Measurements from ENCODE around the gene PGLYRP4.
"Not testable (repeated sequence)": the region's sequence is repeated elsewhere in the genome, so short reads cannot be mapped to it uniquely, and the experiment has no call there.

Gene PGLYRP4

DNA sequence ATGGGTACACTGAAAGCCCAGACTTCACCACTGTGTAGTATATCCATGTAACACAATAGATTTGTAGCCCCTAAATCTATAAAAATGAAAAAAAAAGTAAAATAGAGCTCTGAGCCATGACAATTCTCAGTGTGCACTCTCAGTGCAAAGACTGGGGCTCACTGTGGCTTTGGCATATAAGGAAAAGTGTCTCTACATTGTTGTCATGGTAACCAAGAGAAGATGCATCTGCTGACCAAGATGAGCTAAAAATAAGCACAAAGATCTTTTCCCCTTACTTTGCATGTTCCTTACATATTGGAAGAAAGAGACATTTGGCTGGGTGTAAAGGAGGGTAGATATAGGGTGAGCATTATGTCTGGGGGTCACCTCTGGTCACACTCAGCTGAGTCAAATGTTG is 12.0 kb downstream of the PGLYRP4 start:
- no peak for DNase-seq

DNA sequence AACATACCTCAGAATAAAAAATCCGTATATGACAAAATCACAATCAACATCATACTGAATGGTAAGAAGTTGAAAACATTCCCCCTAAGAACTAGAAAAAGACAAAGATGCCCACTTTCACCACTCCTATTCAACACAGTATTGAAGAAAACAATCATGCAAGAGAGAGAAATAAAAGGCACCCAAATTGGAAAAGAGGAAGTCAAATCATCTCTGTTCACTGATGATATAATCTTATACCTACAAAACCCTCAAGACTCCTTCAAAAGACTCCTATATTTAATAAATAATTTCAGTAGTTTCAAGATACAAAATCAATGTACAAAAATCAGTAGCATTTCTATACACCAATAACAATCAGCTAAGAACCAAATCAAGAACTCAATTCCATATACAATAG is 14.7 kb downstream of the PGLYRP4 start:
- no peak for DNase-seq

DNA sequence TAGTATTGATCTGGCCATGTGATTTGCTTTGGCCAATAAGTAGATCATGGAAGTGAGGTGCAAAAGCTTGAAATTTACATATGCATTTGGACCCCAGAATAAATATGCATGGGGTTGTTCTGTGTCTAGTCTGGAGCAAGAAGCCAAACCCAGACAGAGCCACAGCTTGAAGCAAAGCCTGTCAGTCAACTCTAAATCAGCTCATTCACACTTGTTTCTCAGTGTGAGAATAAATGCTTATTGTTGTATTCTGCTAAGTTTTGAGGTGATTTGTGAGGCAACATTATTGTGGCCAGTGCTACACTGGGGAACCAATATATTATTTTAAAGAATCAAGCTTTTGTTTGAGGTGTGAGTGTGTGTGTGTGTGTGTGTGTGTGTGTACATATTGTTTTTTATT is 23.7 kb downstream of the PGLYRP4 start:
- DNase-seq = no peak

DNA sequence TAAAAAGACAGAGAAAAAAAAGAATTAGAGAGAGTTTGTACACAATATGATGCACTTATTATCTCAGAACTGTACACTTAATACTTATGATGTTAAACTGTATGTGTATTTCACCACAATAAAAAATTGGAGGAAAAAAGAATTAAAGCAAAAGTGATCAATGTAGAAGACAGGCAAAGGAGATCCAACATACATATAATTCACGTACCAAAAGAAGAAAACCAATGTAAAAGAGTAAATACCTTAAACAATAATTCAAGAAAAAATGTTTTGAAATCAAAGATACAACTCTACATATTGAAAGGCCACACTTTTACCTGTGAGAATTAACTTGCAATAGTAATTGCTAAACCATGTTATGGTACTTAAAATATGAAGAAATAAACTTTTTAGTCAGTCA is 26.1 kb downstream of the PGLYRP4 start:
- DNase-seq = no peak

DNA sequence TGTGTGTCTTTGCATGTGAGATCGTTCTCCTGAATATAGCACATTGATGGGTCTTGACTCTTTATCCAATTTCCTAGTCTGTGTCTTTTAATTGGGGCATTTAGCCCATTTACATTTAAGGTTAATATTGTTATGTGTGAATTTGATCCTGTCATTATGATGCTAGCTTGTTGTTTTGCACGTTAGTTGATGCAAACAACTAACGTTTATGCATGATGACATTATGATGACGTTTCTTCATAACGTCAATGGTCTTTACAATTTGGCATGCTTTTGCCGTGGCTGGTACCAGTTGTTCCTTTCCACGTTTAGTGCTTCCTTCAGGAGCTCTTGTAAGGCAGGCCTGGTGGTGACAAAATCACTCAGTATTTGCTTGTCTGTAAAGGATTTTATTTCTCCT is 30.5 kb downstream of the PGLYRP4 start:
- not testable (repeated sequence) for DNase-seq

DNA sequence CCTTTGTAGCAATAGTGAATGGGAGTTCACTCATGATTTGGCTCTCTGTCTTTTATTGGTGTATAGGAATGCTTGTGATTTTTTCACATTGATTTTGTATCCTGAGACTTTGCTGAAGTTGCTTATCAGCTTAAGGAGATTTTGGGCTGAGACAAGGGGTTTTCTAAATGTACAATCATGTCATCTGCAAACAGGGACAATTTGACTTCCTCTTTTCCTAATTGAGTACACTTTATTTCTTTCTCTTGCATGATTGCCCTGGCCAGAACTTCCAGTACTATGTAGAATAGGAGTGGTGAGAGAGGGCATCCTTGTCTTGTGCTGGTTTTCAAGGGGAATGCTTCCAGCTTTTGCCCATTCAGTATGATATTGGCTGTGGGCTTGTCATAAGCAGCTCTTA is 32.6 kb downstream of the PGLYRP4 start:
- DNase-seq = not testable (repeated sequence)

DNA sequence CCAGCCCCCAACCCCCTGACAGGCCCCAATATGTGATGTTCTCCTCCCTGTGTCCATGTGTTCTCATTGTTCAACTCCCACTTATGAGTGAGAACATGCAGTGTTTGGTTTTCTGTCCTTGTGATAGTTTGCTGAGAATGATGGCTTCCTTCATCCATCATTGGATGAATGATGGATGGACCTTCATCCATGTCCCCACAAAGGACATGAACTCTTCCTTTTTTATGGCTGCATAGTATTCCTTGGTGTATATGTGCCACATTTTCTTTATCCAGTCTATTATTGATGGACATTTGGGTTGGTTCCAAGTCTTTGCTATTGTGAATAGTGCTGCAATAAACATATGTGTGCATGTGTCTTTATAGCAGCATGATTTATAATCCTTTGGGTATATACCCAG is 34.3 kb downstream of the PGLYRP4 start:
- not testable (repeated sequence) for DNase-seq

DNA sequence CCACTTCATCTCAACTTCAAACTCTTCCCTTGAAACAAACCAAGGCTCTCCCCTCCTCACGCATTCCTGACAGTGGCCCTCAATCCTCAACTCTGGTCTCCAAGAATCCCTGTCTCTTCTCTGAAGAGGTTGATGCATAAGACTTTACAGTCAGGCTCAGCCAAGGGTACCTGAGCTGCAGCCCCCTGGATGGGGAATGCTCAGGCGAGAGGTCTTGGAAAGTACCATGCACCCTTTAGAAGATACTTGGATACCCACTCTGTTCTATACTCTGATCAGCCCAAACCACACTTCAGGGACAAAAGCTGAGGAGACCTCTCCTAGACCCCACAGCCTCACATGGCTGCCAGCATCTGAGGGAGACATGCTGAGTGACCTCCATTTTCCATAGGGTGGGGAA is 35.4 kb downstream of the PGLYRP4 start:
- DNase-seq = no peak

DNA sequence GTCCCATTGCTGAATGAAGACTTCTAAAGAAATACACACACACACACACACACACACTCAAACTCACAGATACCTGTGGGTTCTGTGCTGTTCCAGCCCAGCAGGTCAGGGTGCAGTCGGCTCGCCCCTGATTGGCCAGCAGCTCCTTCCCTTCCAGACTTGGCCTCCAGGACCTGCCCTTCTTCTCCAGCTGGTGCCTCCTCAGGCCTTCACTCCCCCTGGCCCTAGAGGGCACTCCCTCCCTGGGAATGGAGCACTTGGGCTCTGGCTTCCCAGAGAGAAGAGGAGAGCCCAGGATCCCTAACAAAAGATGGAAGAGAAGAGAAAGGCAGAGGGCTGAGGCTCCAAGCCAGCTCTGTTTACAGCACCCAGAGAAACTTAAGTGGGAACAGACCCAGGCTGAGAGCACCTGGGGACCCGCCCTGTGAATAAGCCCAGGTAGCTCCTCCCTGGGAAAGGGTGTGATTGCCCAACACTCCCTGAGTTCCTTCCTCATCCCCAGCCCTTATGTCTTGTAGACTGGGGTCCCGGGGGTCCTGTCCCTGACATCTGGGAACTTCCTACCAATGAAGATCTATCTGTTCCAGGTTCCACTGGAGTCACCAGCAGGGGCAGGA is 36.0 kb downstream of the PGLYRP4 start, which contains the start of gene PGLYRP3:
PGLYRP3 (minus strand) TSS at position 383 of the 617 bp plus-strand sequence. CDS start 2,287 bp downstream, outside the sequence.
- no peak for DNase-seq

DNA sequence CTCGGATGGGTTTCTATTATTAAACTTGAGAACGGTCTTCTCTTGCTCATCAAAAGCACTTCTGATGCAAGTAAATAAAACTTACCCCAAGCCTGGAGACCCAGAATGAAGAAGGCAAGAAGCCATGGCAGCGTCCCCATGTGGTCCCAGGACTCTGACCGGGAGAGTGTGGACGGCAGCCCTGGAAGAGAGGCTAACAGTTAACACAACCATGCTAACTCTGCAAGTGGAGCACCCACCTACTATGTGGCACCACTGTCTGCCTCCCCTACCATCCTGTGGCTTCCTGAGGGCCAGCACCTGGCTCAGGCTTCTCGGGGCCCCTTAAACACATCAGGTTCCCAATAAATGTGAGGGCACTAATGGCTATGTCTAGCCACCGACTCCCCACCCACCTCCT is 38.1 kb downstream of the PGLYRP4 start:
- no peak for DNase-seq

DNA sequence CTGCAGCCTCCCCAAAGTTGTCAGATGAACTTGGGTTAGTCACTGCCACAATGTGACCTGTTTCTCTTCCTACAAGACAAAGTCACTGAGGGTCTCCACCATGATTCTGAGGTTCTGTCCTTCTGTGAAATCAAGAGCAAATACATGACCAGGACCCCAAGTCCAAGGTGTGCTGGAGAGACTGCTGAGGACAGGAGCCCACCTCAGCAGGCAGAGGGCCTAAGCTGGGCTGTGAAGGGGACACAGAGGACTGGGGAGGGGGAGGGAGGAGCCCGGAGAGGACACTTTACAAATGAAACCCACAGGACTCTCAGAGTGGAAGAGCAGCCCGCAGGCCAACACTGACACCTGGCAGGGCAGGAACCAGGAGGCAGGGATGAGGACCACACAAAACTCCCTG is 39.2 kb downstream of the PGLYRP4 start:
- DNase-seq = no peak

DNA sequence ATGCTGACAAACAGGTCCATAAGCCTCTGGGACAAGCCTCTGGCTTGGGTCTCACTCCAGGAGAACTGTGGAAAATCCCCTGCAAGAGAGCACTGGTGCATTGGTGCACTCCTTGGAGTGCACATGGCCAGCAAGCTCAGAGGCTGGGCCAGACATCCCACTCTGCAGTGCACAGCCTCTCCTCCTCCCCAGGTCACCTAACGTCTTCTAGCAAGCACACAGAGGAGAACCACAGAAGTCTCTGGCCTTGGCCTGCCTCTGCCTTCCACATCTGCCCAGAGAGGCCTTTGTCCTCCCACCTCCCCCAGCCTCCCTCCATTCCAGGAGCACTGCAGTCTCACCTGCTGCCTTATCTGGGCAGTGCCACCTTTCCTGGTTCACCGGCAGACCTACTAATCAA is 40.1 kb downstream of the PGLYRP4 start:
- no peak for DNase-seq

DNA sequence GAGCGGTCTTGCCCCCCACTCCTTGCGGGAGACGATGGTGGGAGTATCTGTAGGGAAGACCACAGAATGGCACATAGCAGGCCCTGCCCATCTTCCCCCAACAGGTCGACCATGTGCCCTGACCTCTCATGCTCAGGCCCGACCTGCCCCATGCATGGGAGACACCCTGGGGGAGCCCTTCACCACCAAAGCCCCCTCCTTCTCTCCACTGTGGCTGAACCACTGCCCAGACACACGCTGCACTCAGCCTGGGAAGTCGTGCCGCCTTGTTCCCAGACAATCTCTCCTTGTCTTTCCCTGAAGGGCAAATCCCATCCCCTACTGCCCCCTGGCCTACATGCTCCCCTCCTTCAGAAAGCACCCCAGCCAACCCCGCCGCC is 41.4 kb downstream of the PGLYRP4 start:
- DNase-seq = no peak

DNA sequence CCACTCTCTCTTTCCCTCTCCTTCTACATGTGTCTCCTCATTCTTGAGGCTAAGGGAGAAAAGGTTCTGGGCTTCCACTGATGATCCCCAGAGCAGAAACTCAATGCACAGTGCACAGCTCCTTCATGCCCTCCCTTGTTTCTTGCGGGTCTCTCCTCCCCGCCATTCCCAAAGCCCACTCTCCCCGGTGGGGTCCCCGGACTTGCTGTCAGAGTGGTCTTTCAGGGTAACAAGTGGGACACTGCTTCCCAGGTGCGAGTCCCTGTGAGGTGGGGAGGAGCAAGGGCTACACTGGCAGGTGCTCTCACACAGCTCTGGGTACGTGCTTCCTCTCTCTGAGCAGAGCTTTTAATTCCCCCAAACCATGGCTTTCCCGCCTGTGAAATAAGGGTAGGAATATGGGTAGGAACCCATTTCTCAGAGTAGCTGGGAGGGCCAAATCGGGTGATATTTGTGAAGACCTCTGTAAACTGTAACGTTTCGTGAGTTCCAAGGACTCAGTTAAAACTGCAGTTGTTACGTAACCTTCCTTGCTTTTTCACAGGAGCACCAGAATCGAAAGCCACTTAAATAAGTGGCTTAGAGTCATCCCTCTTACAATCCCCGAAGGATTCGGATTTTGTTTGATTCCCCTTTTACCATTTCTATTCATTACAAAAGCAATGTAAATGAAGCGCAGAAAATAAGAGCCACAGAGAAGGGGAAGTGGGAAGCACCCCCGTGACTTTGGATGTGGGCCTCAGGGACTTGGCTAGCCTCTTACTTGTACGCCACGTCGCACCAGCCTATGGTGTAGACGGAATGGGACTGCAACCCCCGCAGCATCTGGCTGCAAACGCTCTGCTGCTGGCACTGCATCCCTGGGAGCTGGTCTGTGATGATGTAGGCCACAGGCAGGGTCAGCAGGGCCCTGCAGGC is 42.1 kb downstream of the PGLYRP4 start:
- DNase-seq = no peak

DNA sequence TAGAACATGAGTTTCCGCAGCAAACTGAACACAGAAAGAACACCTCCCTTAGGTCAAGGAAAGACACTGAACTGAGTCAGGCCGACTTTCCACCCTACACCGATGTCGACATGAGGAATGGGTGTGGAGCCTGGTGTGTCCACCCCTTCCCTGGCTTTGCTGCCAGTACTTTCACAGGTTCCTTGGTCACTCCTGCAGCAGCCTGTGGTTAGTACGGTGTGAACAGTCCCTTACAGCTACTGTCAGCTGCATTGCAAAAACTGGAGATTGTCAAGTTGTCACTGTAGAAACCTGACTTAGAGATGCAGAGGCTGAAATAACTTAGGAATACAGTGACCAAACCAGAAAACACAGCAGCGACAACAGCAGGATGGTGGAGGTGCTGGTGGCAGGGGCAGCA is 43.0 kb downstream of the PGLYRP4 start:
- no peak for DNase-seq

DNA sequence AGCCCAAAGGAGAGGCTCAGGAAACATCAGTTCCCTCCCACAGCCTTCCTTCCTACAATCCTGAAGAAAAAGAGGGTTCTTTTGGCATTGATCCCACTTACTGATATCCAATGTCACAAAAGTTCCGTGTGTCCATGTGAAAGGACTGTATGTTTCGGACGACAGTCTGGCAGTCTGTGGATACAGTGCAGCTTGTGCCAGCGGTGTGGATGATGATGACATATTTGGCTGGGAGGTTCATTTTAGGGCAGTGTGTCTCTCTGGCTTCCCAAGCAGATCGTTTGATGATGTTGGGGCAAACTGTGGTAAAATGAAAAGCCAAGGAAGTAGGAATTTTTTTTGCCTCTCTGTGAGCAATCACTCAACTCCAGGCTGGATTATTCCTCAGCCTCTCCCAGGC is 46.3 kb downstream of the PGLYRP4 start:
- DNase-seq = no peak

DNA sequence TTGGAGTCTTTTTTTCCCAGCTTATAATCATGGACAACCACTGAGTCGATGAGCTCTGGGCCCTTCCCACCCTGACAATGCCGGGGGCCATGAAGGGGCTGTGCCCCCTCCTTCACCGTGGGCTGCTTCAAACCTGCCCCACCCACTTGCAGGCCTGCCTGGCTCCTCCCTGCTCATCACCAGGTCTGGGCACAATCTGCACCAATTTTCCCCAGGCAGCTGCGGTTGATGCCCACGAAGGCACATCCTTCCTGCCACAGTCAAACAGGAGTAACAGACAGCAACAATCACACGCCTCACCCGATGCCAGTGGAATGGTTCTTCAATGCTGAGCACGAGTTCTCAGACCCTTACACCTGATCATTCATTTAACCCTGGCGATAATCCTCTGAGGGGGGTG is 54.8 kb downstream of the PGLYRP4 start:
- DNase-seq = no peak

DNA sequence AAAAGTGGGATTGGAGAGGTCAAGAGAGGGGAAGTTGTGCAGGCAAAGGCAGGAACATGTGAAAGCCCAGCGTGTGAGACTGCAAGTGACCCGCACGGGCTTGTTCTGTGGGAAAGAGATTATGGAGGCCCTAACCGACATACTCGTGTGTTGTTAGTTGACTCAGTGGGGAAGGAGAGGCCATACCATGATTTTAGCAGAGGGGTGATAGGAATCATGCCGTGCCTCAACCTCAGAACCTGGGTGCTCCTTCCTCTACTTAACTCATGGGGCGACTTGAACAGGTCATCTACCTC is 55.2 kb downstream of the PGLYRP4 start:
- DNase-seq = no peak

DNA sequence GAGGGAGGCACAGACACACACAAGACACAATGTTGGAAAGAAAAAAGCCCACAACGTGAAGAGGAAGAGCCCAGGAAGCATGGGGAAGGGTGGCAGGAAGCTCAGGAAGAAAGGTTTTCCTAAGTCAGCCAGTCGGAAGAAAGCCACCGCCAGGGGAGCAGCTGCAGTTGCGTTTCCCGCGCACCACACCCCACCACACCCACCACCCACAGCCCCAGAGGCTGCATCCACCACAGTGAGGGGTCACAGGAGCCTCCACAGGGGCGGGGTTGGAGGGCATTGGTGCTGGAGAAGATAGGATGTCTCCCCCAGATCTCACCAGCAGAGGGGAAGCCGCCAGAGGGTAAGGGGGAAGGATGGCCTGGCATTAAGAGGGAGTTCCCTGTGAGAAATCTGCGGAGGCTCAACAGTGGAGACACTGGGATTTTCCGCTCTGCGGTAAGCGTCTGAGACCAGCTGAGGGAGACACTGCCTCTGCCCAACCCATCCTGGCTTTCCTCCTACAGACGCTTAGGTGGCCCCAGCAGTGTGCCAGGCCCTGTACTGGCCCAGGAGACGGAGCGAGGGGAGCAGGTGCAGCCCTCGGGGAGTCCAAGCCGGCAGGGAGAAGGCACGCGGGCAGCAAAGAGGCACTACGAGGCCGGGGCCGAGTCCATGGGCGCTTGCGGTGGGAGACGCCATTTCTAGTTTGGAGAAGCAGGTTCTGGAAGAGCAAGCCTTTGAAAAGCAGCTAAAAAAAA is 55.7 kb downstream of the PGLYRP4 start:
- no peak for DNase-seq

DNA sequence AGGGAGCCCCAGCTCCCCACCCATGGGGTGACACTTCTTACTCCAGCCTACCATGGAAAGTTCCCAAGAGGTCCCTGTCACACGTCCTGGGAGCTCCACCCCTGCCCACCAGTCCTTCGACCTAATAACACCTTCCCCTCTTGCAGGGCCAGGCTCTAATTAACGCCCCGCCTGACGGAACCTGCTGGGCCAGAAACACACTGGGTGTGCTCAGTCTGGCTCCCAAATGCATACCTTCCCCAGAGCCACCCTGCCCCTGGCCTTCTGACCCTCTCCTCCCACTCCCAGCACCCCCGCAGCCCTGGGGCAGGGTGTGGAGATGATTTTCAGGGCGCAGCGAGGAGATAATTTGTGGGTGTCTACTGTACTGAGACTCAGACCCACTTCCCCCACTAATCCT is 56.5 kb downstream of the PGLYRP4 start:
- DNase-seq = no peak

DNA sequence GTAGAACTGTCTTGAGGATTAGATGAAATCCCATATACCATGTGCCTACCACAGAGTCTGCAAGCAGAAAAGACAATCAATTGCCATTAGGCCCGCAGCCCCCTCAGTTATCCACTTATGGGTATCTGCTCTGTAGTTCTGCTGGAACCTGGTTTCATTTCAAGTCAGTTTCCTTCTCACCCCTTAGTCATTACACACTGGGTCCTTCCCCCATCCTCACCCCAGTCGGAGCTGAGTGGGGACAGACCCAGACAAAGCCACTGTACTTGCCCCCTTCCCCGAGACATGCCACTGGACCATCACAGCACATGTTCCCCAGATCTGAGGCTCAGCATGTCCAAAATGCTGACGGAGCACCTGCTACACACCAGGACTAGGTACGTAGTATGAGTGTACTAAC is 57.1 kb downstream of the PGLYRP4 start:
- DNase-seq = no peak

DNA sequence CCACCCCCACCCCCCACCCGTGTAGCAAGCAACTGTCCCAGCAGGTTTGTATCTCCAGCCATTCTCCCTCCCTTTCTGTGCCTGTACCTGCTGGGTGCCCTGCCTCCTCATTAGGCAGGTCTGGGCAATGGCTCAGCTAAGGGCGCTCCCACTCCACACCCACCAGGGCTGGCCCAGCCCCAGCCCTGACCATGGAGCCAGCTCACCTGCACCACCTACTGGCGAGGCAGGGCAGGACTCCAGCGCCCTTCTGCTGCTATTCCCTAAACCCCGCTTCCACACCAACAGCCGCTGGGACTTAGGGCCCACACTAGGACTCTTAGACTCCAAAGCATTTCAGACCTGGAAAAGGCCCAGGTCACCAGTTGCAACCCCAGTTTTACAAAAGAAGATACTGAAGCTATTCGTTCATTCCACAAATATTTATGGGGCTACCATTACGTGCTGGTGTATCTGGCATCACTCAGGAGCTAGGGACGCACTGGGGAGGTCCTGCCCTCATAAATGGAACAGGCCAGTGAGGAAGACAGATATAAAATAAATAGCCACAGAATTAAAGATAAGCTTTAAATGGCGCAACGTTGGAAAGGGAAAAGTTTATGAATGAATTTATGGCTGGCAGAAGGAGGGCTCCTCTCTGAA is 59.9 kb downstream of the PGLYRP4 start:
- DNase-seq = no peak

All from DMS79 (cell line).